ENCODE results near the gene CFAP99.

The CFAP99 gene

GRCh38 chr4:2469192-2469984 is 50.6 kb downstream of the CFAP99 start:
- intact Hi-C loops (cut with DNase I; ENCODE audit: low total_unique reads), result loop anchor here (1.0 kb wide), 1 partner anchor 68 kb away; no protein-coding TSS in a partner anchor

GRCh38 chr4:2470791-2471190 is 52.0 kb downstream of the CFAP99 start:
- H3K4me3 ChIP-seq, result peak overlapping the region in 1 of 2 donors; percentile 97
- TF ChIP-seq, protein P1, sequence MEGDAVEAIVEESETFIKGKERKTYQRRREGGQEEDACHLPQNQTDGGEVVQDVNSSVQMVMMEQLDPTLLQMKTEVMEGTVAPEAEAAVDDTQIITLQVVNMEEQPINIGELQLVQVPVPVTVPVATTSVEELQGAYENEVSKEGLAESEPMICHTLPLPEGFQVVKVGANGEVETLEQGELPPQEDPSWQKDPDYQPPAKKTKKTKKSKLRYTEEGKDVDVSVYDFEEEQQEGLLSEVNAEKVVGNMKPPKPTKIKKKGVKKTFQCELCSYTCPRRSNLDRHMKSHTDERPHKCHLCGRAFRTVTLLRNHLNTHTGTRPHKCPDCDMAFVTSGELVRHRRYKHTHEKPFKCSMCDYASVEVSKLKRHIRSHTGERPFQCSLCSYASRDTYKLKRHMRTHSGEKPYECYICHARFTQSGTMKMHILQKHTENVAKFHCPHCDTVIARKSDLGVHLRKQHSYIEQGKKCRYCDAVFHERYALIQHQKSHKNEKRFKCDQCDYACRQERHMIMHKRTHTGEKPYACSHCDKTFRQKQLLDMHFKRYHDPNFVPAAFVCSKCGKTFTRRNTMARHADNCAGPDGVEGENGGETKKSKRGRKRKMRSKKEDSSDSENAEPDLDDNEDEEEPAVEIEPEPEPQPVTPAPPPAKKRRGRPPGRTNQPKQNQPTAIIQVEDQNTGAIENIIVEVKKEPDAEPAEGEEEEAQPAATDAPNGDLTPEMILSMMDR (IDR thresholded peaks at IDR 0.05), result no peak

More at GRCh38 chr4:2469192-2469984, 50.6 kb downstream of the CFAP99 start:
- peak in 1 of 2 donors; percentile 30 for DNase-seq
- Histone ChIP-seq H3K9me3 (no peaks in the 10 kb centered on the region), H3K36me3 (peaks cover 0 to 9% (median 5%) of the 10 kb centered on the region in 3 donors), H3K27ac (peak overlapping the region; percentile 91 to 95), H3K4me3 (peak overlapping the region; percentile 97), H3K4me1 (peaks cover 0 to 29% (median 26%) of the 10 kb centered on the region in 4 donors), H3K27me3 (no peaks in the 10 kb centered on the region)
- TF ChIP-seq, protein P1 (IDR thresholded peaks at IDR 0.05), result no peak

DNA sequence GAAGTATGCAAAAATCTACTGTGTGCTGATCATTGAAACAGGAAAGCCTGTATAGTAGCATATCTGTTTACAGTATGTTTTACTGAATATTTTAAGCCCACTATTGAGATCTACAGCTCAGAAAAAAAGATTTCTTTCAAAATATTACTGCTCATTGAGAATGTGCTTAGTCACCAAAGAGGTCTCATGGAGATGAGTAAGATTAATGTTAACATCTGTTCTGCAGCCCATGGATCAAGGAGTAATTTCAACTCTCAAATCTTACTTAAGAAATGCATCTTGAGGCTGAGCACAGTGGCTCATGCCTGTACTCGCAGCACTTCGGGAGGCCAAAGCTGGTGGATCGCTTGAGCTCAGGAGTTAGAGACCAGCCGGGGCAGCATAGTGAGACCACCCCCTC is 53.4 kb downstream of the CFAP99 start:
- Histone ChIP-seq H3K36me3 (peaks cover 0 to 17% (median 9%) of the 10 kb centered on the region in 3 donors), H3K4me1 (peaks cover 0 to 33% (median 26%) of the 10 kb centered on the region in 4 donors), H3K27me3 (no peaks in the 10 kb centered on the region), H3K9me3 (no peaks in the 10 kb centered on the region), H3K4me3 (no peak overlapping the region), H3K27ac (no peak overlapping the region)
- DNase-seq, result no peak
- TF ChIP-seq, protein P1 (IDR thresholded peaks at IDR 0.05), result no peak
- intact Hi-C loops (cut with DNase I; ENCODE audit: low total_unique reads), result no loop called here

More at GRCh38 chr4:2470791-2471190, 52.0 kb downstream of the CFAP99 start:
- no peaks in the 10 kb centered on the region for H3K27me3 ChIP-seq
- H3K27ac ChIP-seq, result no peak overlapping the region
- peaks cover 0 to 29% (median 26%) of the 10 kb centered on the region in 4 donors for H3K4me1 ChIP-seq
- intact Hi-C loops (cut with DNase I; ENCODE audit: low total_unique reads), result no loop called here
- peaks cover 0 to 9% (median 5%) of the 10 kb centered on the region in 3 donors for H3K36me3 ChIP-seq
- no peak for DNase-seq
- no peaks in the 10 kb centered on the region for H3K9me3 ChIP-seq

DNA sequence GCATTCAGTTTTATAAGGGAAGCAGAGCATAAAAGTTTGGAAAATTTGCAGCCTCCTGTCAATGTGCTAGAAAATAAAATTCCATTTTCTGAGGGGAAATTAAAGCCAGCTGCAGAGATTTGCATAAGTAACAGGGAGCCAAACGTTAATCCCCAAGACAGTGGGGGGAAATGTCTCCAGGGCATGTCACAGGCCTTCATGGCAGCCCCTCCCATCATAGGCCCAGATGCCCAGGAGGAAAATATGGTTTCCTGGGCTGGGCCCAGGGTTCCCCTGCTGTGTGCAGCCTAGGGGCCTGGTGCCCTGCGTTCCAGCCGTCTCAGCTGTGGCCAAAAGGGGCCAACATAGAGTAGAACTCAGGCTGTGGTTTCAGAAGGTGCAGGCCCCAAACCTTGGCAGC is 59.5 kb downstream of the CFAP99 start:
- no peak overlapping the region for H3K4me3 ChIP-seq
- H3K4me1 ChIP-seq, result peaks cover 0 to 61% (median 31%) of the 10 kb centered on the region in 4 donors

DNA sequence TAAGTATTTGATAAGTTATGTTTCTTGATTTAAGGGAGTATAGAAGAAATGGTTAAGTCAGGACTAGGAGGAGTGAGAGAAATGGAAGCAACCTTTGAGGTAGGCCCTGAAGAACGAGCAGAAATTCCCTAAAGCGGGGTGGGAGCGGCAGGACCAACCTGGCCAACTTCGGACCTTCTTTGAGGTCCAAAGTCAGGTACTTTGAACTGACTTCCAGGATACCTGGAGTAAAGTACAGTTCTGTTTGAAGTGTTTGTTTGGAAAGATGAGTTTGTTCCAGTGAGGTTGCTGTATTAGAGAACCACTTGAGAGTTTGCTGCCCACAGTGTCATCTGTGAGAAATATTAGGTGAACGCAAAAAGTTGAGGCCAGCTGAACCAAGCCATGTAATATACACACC is 61.9 kb downstream of the CFAP99 start:
- Histone ChIP-seq H3K4me3 (no peak overlapping the region), H3K36me3 (peaks cover 0 to 11% (median 0%) of the 10 kb centered on the region in 3 donors), H3K9me3 (no peaks in the 10 kb centered on the region), H3K27ac (no peak overlapping the region), H3K4me1 (peaks cover 0 to 85% (median 42%) of the 10 kb centered on the region in 4 donors), H3K27me3 (no peaks in the 10 kb centered on the region)
- intact Hi-C loops (cut with DNase I; ENCODE audit: low total_unique reads), result no loop called here
- TF ChIP-seq, protein P1 (IDR thresholded peaks at IDR 0.05), result no peak
- DNase-seq, result no peak

More for the DNA sequence above, 59.5 kb downstream of the CFAP99 start:
- DNase-seq, result no peak
- Histone ChIP-seq H3K27me3 (no peaks in the 10 kb centered on the region), H3K9me3 (no peaks in the 10 kb centered on the region), H3K27ac (no peak overlapping the region), H3K36me3 (peaks cover 0 to 11% (median 7%) of the 10 kb centered on the region in 3 donors)
- TF ChIP-seq, protein P1 (IDR thresholded peaks at IDR 0.05), result no peak
- intact Hi-C loops (cut with DNase I; ENCODE audit: low total_unique reads), result no loop called here
